Cardiac fibroblast (primary cell): ENCODE measurements around the gene MAT2A.
A peak's percentile ranks its signal among the peaks of the same experiment; 100 is the strongest.
"Not testable (repeated sequence)": the region's sequence is repeated elsewhere in the genome, so short reads cannot be mapped to it uniquely, and the experiment has no call there.

ENCODE experiments used
- DNase-seq, 2 donors: peaks; one replicate each; pipeline versions ENCODE4 v3.0.0 to v3.0.0-alpha.2; 2010; ENCODE audit warnings: low read depth in 2 of 2
- H3K4me3 ChIP-seq, 2 donors: replicated peaks in 1 of 2; 1 replicate in 1 of 2; 2 replicates in 1 of 2; pipeline ENCODE4 v1.5.1; 2011; ENCODE audit warnings: low read depth in 2 of 2, low read length in 2 of 2, mild to moderate bottlenecking in 2 of 2, moderate library complexity in 1 of 2
- TF ChIP-seq, protein P1 (sequence below): IDR thresholded peaks from one replicate; pipeline ENCODE4 v1.5.1; 2011; ENCODE audit warnings: low read depth, mild to moderate bottlenecking, low read length, inconsistent platforms

The MAT2A gene

DNA sequence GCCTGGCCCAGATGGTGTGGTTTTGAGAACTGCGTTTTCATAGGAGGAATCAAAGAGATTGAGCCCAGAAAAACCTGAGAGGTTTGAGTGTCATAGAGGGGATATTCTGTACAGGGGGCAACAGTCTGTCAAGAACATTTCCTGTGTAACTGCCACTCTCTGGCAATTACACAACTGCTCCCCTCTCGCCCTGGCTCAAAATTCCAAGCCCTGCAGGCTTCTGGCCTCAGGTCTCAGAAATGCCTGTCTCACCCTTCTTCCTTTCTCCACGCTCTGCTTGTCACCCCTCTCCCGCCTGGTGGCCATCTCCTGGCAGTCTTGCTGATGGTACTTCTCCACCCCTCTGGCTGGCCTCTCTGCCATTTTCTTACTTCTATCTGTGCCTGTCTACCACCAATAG, 49.3 kb downstream of the MAT2A start:
- no peak overlapping the region for H3K4me3 ChIP-seq
- TF ChIP-seq, protein P1, sequence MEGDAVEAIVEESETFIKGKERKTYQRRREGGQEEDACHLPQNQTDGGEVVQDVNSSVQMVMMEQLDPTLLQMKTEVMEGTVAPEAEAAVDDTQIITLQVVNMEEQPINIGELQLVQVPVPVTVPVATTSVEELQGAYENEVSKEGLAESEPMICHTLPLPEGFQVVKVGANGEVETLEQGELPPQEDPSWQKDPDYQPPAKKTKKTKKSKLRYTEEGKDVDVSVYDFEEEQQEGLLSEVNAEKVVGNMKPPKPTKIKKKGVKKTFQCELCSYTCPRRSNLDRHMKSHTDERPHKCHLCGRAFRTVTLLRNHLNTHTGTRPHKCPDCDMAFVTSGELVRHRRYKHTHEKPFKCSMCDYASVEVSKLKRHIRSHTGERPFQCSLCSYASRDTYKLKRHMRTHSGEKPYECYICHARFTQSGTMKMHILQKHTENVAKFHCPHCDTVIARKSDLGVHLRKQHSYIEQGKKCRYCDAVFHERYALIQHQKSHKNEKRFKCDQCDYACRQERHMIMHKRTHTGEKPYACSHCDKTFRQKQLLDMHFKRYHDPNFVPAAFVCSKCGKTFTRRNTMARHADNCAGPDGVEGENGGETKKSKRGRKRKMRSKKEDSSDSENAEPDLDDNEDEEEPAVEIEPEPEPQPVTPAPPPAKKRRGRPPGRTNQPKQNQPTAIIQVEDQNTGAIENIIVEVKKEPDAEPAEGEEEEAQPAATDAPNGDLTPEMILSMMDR, result no peak
- DNase-seq, result no peak

DNA sequence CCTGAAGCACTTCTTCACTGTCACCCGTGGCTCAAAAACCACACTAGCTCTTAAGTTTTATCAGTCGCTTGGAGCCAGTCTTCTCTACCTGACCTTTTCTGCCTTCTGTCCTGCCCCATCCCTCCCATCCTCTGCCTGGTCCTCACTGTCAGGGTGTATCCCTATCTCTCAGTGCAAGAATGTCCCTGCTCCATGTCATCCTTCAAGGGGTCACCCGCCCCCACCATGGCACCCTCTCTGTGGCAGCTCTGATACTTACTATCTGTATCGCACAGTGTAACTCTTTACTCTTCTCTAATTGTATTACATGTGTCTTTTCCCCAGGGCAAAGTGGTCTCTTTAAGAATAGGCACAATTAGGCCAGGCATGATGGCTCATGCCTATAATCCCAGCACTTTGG, 49.7 kb downstream of the MAT2A start:
- no peak overlapping the region for H3K4me3 ChIP-seq
- TF ChIP-seq, protein P1, result no peak
- DNase-seq, result no peak

DNA sequence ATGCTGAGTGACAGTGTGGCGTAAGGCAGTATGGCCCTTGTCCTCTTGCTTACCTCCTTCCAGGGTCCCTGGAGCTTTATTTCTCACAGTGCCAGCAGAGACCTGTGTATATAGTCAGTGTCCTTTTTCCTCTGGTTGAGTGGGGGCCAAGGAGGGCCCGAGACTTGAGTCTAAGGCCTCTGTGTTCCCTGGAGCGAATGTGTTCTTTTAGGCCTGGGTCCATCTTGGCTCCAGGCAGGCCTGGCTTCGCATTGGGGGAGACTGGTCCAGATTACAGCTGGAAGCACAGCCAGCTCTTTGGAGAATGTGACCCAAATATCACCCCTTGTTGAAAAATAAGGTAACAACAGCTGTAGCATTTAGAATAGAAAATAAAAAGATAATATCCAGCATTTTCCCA, 50.2 kb downstream of the MAT2A start:
- H3K4me3 ChIP-seq, result no peak overlapping the region
- DNase-seq, result no peak
- TF ChIP-seq, protein P1, result no peak

DNA sequence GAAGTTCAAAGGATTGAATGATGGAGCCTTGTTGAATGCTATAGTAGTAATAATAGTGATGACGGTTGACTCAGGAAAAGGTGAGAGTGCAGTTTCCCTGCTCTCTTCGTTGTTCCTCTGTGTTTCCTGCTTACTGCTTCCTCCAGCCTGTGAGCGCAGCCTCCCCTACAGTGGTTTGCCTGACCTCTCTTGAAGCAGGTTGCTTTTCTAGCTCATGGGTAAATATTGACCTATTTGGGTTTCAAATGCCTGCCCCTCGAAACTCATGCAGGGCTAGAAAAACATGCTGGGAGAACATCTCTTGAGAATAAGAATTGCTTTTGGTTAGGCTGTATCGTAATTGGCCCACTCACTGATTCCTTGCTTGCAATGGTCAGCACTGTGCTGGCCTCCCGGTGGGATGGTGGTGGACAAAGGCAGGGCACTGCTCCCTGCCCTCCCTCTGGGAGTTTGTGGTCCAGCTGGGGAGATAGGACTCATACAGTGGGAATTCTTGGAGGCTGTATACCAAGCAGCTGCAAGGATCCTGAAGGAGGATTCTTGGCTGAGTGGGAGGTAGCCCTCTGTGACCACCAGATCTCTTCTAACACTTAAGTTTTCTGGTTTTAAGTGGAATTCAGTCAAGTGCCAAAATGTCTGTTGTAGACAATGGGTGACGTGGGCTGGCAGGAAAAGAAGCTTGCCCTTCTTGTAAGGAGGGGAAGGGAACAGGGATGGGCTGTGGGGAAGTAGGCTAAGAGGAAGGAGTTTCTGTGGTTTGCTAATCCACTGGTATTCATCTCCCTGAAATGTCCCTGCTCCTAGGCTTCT, 51.2 kb downstream of the MAT2A start:
- H3K4me3 ChIP-seq, result no peak overlapping the region
- TF ChIP-seq, protein P1, result no peak
- DNase-seq, result peak; percentile 95 to 98

DNA sequence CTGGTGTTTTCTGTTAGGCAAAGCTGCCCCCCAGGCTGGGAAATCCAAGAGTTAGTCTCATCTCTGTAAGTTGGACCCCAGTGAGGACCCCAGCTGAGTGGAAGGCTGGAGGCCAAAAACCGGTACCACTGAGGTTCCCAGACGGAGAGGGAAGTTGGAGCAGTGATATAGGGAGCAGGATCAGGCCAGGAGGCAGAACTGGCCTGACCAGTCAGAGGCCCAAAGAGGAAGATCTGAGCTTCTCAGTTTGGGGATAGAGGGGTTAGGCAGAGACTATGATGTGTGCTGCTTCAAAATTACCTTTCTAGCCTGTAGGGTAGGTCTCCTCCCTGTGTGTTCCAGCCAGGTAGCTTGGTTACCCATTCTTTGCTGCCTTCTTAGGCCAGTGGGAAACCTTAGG, 52.0 kb downstream of the MAT2A start:
- TF ChIP-seq, protein P1, result no peak
- H3K4me3 ChIP-seq, result no peak overlapping the region
- DNase-seq, result no peak

DNA sequence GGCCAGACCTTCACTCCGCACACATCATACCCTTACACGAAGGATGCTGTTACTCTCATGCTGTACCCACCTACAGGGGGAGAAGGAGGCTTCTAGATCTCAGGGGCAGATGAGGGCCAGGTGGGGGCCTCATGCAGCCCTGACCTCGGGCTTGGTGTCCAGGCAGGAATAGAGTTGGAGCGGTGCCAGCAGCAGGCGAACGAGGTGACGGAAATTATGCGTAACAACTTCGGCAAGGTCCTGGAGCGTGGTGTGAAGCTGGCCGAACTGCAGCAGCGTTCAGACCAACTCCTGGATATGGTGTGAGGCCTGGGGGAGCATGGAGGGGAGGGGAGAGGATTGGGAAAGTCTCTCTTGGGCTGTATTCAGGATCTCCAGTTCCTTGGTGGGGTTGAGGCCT, 52.6 kb downstream of the MAT2A start:
- TF ChIP-seq, protein P1, result no peak
- H3K4me3 ChIP-seq, result no peak overlapping the region
- no peak for DNase-seq

DNA sequence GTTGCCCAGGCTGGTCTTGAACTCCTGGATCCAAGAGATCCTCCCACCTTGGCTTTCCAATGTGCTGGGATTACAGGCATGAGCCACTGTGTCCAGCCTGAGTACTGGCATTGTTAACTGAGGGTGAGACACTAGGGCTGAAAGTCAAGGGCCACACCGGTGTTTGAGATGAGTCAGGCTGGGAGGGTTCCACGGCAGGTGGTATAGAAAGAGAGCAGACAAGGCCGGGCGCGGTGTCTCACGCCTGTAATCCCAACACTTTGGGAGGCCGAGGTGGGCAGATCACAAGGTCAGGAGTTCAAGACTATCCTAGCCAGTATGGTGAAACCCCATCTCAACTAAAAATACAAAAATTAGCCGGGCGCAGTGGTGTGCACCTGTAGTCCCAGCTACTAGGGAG, 53.3 kb downstream of the MAT2A start:
- DNase-seq, H3K4me3 ChIP-seq: not testable (repeated sequence)
